ENCODE measurements around the gene TSPO2. TPM values are rescaled to one million over a fixed set of nuclear protein-coding genes. Genes with fewer than 3 reads are reported as not detected.
"Not testable (repeated sequence)": the region's sequence is repeated elsewhere in the genome, so short reads cannot be mapped to it uniquely, and the experiment has no call there.

The TSPO2 gene
- total RNA-seq, 2 experiments from 2014 or later = not detected

DNA sequence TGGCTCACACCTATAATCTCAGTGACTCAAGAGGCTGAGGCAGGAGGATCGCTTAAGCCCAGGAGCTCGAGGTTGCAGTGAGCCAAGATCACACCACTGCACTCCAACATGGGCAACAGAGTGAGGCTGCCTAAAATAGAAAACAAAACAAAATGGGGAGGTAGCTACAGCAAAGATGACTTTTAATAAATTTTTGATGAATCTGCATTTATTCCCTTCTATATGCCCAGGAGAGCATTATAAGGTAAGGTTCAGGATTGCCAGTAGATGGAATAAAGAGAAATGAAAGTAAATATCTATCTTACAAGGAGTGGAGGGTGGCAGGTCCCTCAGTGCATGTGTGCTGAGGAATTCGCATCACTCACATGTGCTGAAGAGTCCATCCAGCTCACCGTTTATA is 27.5 kb upstream of the TSPO2 start:
- H3K36me3 ChIP-seq (ENCODE audit: insufficient read depth, low read length) = no peaks in the 10 kb centered on the region
- intact Hi-C loops (cut with micrococcal nuclease; ENCODE audit: unreplicated experiment) = no loop called here
- H3K4me1 ChIP-seq (ENCODE audit: insufficient read depth, low read length, poor library complexity, severe bottlenecking) = no peaks in the 10 kb centered on the region
- H3K9me2 ChIP-seq (ENCODE audit: insufficient read depth, low read length) = no peaks in the 10 kb centered on the region
- CTCF ChIA-PET (ENCODE audit: unreplicated experiment) = no interaction called here
- H3K27ac ChIP-seq (ENCODE audit: low read depth, low read length, poor library complexity, severe bottlenecking) = no peak overlapping the region
- H4K20me1 ChIP-seq (ENCODE audit: insufficient read depth, low read length) = no peaks in the 10 kb centered on the region
- TF ChIP-seq CTCF (conservative IDR thresholded peaks at IDR 0.05; ENCODE audit: low read length) = no peak
- no peak for TF ChIP-seq EZH2phosphoT487 (IDR thresholded peaks at IDR 0.05; ENCODE audit: borderline replicate concordance, low read depth, low read length)
- H3K4me3 ChIP-seq (ENCODE audit: low read depth, low read length, poor library complexity, severe bottlenecking) = no peak overlapping the region
- H3K4me2 ChIP-seq (ENCODE audit: low read length) = no peak overlapping the region
- DNase-seq (ENCODE audit: low spot score) = no peak
- no peaks in the 10 kb centered on the region for H3K79me2 ChIP-seq (ENCODE audit: insufficient read depth, low read depth, low read length)
- H2AFZ ChIP-seq (ENCODE audit: low read length) = no peak overlapping the region
- POLR2A ChIA-PET = no interaction called here
- BruUV-seq (replicated peaks) = no TSS peak
- H3K9me3 ChIP-seq (ENCODE audit: low read length) = no peaks in the 10 kb centered on the region

- H3K36me3 ChIP-seq (ENCODE audit: insufficient read depth, low read length); H3K79me2 ChIP-seq (ENCODE audit: insufficient read depth, low read depth, low read length); POLR2A ChIA-PET; H3K4me3 ChIP-seq (ENCODE audit: low read depth, low read length, poor library complexity, severe bottlenecking); H2AFZ ChIP-seq (ENCODE audit: low read length); H3K4me1 ChIP-seq (ENCODE audit: insufficient read depth, low read length, poor library complexity, severe bottlenecking); intact Hi-C loops (cut with micrococcal nuclease; ENCODE audit: unreplicated experiment); H3K9me3 ChIP-seq (ENCODE audit: low read length); H3K4me2 ChIP-seq (ENCODE audit: low read length); BruUV-seq (replicated peaks); H4K20me1 ChIP-seq (ENCODE audit: insufficient read depth, low read length); H3K27ac ChIP-seq (ENCODE audit: low read depth, low read length, poor library complexity, severe bottlenecking); H3K9me2 ChIP-seq (ENCODE audit: insufficient read depth, low read length); DNase-seq (ENCODE audit: low spot score); CTCF ChIA-PET (ENCODE audit: unreplicated experiment): not testable (repeated sequence)
Observed at GRCh38 chr6:41015860-41016259, 26.4 kb upstream of the TSPO2 start.

- Histone ChIP-seq H4K20me1 (ENCODE audit: insufficient read depth, low read length) (no peaks in the 10 kb centered on the region), H3K4me3 (ENCODE audit: low read depth, low read length, poor library complexity, severe bottlenecking) (no peak overlapping the region), H3K4me1 (ENCODE audit: insufficient read depth, low read length, poor library complexity, severe bottlenecking) (no peaks in the 10 kb centered on the region), H3K36me3 (ENCODE audit: insufficient read depth, low read length) (no peaks in the 10 kb centered on the region), H3K9me3 (ENCODE audit: low read length) (no peaks in the 10 kb centered on the region), H2AFZ (ENCODE audit: low read length) (no peak overlapping the region), H3K9me2 (ENCODE audit: insufficient read depth, low read length) (no peaks in the 10 kb centered on the region), H3K27ac (ENCODE audit: low read depth, low read length, poor library complexity, severe bottlenecking) (no peak overlapping the region), H3K4me2 (ENCODE audit: low read length) (no peak overlapping the region), H3K79me2 (ENCODE audit: insufficient read depth, low read depth, low read length) (no peaks in the 10 kb centered on the region)
- TF ChIP-seq EZH2phosphoT487 (IDR thresholded peaks at IDR 0.05; ENCODE audit: borderline replicate concordance, low read depth, low read length) (no peak), CTCF (conservative IDR thresholded peaks at IDR 0.05; ENCODE audit: low read length) (no peak)
- no TSS peak for BruUV-seq (replicated peaks)
- intact Hi-C loops (cut with micrococcal nuclease; ENCODE audit: unreplicated experiment) = no loop called here
- DNase-seq (ENCODE audit: low spot score) = no peak
- CTCF ChIA-PET (ENCODE audit: unreplicated experiment) = no interaction called here
- POLR2A ChIA-PET = no interaction called here
Observed at GRCh38 chr6:41017663-41018062, 24.6 kb upstream of the TSPO2 start.
